GM10248 (cell line): ENCODE results near the gene PKIB.

Experiments
- CTCF ChIA-PET: fragments of 300-600 bp; sonication (Branson Sonifier 250); formaldehyde crosslinking; extraction: SDS; loops from one replicate; lab custom pipeline; 2021; ENCODE audit warnings: antibody characterized with exemption; lab: Yijun Ruan, JAX
- POLR2A ChIA-PET: fragments of 350-650 bp; sonication (Branson Sonifier 250); formaldehyde crosslinking; extraction: SDS; loops from one replicate; lab custom pipeline; 2020; ENCODE audit warnings: antibody characterized with exemption; lab: Yijun Ruan, JAX
- DNase-seq: peaks from one replicate; pipeline ENCODE4 v3.0.0; 2012; ENCODE audit errors: extremely low spot score
- TF ChIP-seq, protein P1 (sequence below): IDR thresholded peaks from 2 replicates; pipeline ENCODE4 v1.5.1; 2012; ENCODE audit warnings: mild to moderate bottlenecking, low read depth; ENCODE audit errors: extremely low read depth, missing control alignments, control extremely low read depth

PKIB gene

GRCh38 chr6:122718616-122719015 lies 108.4 kb downstream of the PKIB start:
- DNase-seq = no peak
- TF ChIP-seq, protein P1, sequence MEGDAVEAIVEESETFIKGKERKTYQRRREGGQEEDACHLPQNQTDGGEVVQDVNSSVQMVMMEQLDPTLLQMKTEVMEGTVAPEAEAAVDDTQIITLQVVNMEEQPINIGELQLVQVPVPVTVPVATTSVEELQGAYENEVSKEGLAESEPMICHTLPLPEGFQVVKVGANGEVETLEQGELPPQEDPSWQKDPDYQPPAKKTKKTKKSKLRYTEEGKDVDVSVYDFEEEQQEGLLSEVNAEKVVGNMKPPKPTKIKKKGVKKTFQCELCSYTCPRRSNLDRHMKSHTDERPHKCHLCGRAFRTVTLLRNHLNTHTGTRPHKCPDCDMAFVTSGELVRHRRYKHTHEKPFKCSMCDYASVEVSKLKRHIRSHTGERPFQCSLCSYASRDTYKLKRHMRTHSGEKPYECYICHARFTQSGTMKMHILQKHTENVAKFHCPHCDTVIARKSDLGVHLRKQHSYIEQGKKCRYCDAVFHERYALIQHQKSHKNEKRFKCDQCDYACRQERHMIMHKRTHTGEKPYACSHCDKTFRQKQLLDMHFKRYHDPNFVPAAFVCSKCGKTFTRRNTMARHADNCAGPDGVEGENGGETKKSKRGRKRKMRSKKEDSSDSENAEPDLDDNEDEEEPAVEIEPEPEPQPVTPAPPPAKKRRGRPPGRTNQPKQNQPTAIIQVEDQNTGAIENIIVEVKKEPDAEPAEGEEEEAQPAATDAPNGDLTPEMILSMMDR = no peak
- POLR2A ChIA-PET = no interaction called here
- CTCF ChIA-PET = interaction anchor here (8.0 kb wide), 1 partner anchor 11 kb away, joined by 56 read pairs; no protein-coding TSS in a partner anchor

DNA sequence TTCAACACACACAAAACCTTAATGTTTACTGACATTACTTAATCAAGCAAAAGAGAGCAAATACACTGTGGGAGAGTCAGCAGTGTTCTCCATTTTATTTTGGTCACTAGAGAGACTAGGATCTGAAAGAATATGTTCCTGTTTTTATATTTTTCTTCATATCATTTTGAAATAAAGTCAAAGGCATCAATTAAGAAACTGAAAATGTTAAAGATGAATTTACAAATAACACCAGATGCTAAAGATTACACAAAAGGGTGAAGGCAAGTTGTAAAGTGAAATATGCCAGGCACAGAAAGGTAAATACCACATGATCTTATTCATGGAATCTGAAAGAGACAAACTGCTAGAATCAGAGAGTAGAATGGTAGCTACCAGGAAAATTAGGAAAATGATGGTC lies 109.0 kb downstream of the PKIB start:
- DNase-seq = no peak
- TF ChIP-seq, protein P1 = no peak
- ChIA-PET CTCF (no interaction called here), POLR2A (no interaction called here)

- CTCF ChIA-PET = interaction anchor here (1.3 to 1.8 kb wide), 5 partner anchors 10 to 117 kb away, joined by 3 to 9 read pairs (median 4); no protein-coding TSS in a partner anchor
- POLR2A ChIA-PET = no interaction called here
- no peak for DNase-seq
- TF ChIP-seq, protein P1 = no peak
Observed at GRCh38 chr6:122722746-122723145, 112.5 kb downstream of the PKIB start.

DNA sequence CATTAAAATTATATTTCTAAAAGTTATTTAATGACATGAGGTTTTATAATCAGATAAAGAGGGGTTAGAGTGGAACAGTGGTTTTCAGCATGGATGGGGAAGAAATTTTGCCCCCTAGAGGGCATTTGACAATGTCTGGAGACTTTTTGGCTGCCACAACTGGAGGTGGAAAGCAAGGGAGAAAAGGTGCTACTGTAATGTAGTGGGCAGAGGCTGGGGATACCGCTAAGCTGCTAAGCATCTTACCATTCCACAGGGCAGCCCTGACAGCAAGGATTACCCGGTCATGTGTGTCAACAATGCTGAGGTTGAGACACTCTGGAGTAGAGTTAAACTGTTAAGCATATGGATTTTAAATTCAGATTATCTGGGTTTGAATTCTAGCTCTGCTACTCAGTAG lies 116.4 kb downstream of the PKIB start:
- POLR2A ChIA-PET = no interaction called here
- DNase-seq = no peak
- CTCF ChIA-PET = interaction anchor here (0.8 to 6.8 kb wide), 8 partner anchors 12 to 234 kb away, joined by 3 to 56 read pairs (median 6); no protein-coding TSS in a partner anchor
- TF ChIP-seq, protein P1 = no peak

GRCh38 chr6:122727244-122727643 lies 117.0 kb downstream of the PKIB start:
- no peak for DNase-seq
- ChIA-PET POLR2A (no interaction called here), CTCF (interaction anchor here (0.8 to 6.8 kb wide), 11 partner anchors 13 to 345 kb away, joined by 3 to 56 read pairs (median 5); no protein-coding TSS in a partner anchor)
- TF ChIP-seq, protein P1 = no peak

DNA sequence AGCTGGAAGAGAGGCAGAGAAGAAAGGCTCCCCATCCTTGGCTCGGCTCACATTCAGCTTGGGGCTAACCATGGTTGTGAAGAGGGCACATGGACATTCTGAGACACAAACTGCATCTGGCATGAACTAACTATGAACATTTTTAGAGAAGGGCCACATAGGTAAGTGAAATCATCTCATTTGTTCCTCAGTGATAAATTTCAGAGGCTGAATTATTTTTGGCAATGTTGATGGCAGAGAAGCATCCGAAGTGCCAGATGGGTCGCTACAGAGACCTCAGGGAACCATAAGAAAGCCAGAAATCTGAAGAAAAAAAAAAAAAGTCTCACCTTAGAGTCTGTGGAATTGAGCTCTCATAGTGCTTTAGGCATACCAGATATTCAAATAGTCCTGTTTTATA lies 120.1 kb downstream of the PKIB start:
- no peak for DNase-seq
- TF ChIP-seq, protein P1 = no peak
- ChIA-PET CTCF (interaction anchor here (0.8 to 6.8 kb wide), 13 partner anchors 9 to 985 kb away, joined by 3 to 90 read pairs (median 8); no protein-coding TSS in a partner anchor), POLR2A (no interaction called here)
